Left lung (tissue), 10 donors: ENCODE measurements around the gene BBS2. TPM values are rescaled to one million over a fixed set of nuclear protein-coding genes. Genes with fewer than 3 reads are reported as not detected.

ENCODE experiments used
- ATAC-seq: fragments of 200-7000 bp; cut with Tn5 transposase; one replicate; pipeline ENCODE4 v1.9.1; 2020; ENCODE audit warnings: moderate library complexity
- DNase-seq, 4 donors: peaks; one replicate each; pipeline ENCODE4 v3.0.0-alpha.2; 2013 to 2020
- H3K27ac ChIP-seq, 2 donors: fragments of 200-600 bp; sonication (generic) in 1 of 2; one replicate each; pipeline versions ENCODE4 v1.5.0 to v1.8.0; 2020 to 2021
- H3K27me3 ChIP-seq, 2 donors: fragments of 200-600 bp; sonication (generic) in 1 of 2; one replicate each; pipeline versions ENCODE4 v1.5.0 to v1.8.0; 2020 to 2021
- H3K36me3 ChIP-seq, 2 donors: fragments of 200-600 bp; sonication (generic) in 1 of 2; one replicate each; pipeline versions ENCODE4 v1.5.0 to v1.8.0; 2020 to 2021
- H3K4me1 ChIP-seq, 2 donors: fragments of 200-600 bp; one replicate each; pipeline ENCODE4 v1.8.0; 2021
- H3K4me3 ChIP-seq, 2 donors: fragments of 200-600 bp; sonication (generic) in 1 of 2; one replicate each; pipeline versions ENCODE4 v1.5.0 to v1.8.0; 2020 to 2021; ENCODE audit warnings: mild to moderate bottlenecking in 1 of 2
- H3K9me3 ChIP-seq, 2 donors: fragments of 200-600 bp; sonication (generic) in 1 of 2; one replicate each; pipeline versions ENCODE4 v1.5.0 to v1.8.0; 2020 to 2021
- CTCF ChIP-seq, 2 donors: fragments of 200-600 bp; sonication (generic) in 1 of 2; IDR thresholded peaks; one replicate each; pipeline versions ENCODE4 v1.5.0 to v1.8.0; 2021; ENCODE audit warnings: antibody characterized with exemption in 2 of 2
- intact Hi-C, 2 donors: fragments of 100-400 bp; cut with DNase I; formaldehyde crosslinking; loops; one replicate each; pipeline versions ENCODE4 v1.11.2 to v1.14.2; 2022
- polyA plus RNA-seq, 6 donors: library from polyadenylated mRNA; unstranded; fragments of 120-200 nt; gene quantifications; one replicate each; pipeline ENCODE4 v1.2.1, GENCODE V29; 2013; ENCODE audit not compliant: insufficient read length in 6 of 6
- total RNA-seq, 2 donors: library from RNA; stranded (reverse); fragmentation: NEBNext Ultra II Directional; extraction: Animal tissue kit (Norgen Biotek cat#: 25700); gene quantifications; one replicate each; pipeline ENCODE4 v1.2.1, GENCODE V29; 2021
- donor health status: DM: no; HTN: yes; CAD: no.
- donor health status: DM: no; HTN: no; CAD: no.

The BBS2 gene
- total and polyA plus RNA-seq, 8 donors, result 23.9 to 109 (median 81.8) TPM

- ATAC-seq, result no peak
- no peak for TF ChIP-seq CTCF (IDR thresholded peaks at IDR 0.05)
- Histone ChIP-seq H3K36me3 (peaks cover 0 to 100% of the 10 kb centered on the region in 2 donors), H3K27me3 (no peaks in the 10 kb centered on the region), H3K4me1 (no peaks in the 10 kb centered on the region), H3K9me3 (no peaks in the 10 kb centered on the region), H3K27ac (no peak overlapping the region), H3K4me3 (no peak overlapping the region)
- intact Hi-C loops, result no loop called here
- DNase-seq, result no peak
Observed at GRCh38 chr16:56470232-56470631, 49.6 kb downstream of the BBS2 start.

GRCh38 chr16:56469748-56470147 lies 50.1 kb downstream of the BBS2 start:
- Histone ChIP-seq H3K4me1 (no peaks in the 10 kb centered on the region), H3K27me3 (no peaks in the 10 kb centered on the region), H3K27ac (no peak overlapping the region), H3K36me3 (peaks cover 0 to 100% of the 10 kb centered on the region in 2 donors), H3K9me3 (no peaks in the 10 kb centered on the region), H3K4me3 (no peak overlapping the region)
- intact Hi-C loops, result no loop called here
- no peak for TF ChIP-seq CTCF (IDR thresholded peaks at IDR 0.05)
- no peak for DNase-seq
- no peak for ATAC-seq

- peaks cover 0 to 100% of the 10 kb centered on the region in 2 donors for H3K36me3 ChIP-seq
- intact Hi-C loops, result no loop called here
- ATAC-seq (no peak), DNase-seq (no peak)
- H3K4me3 ChIP-seq, result no peak overlapping the region
- no peaks in the 10 kb centered on the region for H3K27me3 ChIP-seq
- H3K4me1 ChIP-seq, result no peaks in the 10 kb centered on the region
- no peak for TF ChIP-seq CTCF (IDR thresholded peaks at IDR 0.05)
- no peak overlapping the region for H3K27ac ChIP-seq
- no peaks in the 10 kb centered on the region for H3K9me3 ChIP-seq
Observed at GRCh38 chr16:56468800-56469199, 51.0 kb downstream of the BBS2 start.

- DNase-seq (no peak), ATAC-seq (no peak)
- H3K36me3 ChIP-seq, result peaks cover 0 to 97% of the 10 kb centered on the region in 2 donors
- H3K4me3 ChIP-seq, result no peak overlapping the region
- no peaks in the 10 kb centered on the region for H3K9me3 ChIP-seq
- H3K27me3 ChIP-seq, result no peaks in the 10 kb centered on the region
- H3K4me1 ChIP-seq, result no peaks in the 10 kb centered on the region
- no peak for TF ChIP-seq CTCF (IDR thresholded peaks at IDR 0.05)
- no peak overlapping the region for H3K27ac ChIP-seq
- intact Hi-C loops, result no loop called here
Observed at GRCh38 chr16:56466344-56466743, 53.5 kb downstream of the BBS2 start.

- Histone ChIP-seq H3K36me3 (peaks cover 0 to 94% of the 10 kb centered on the region in 2 donors), H3K4me1 (no peaks in the 10 kb centered on the region), H3K27me3 (no peaks in the 10 kb centered on the region), H3K27ac (no peak overlapping the region), H3K9me3 (no peaks in the 10 kb centered on the region), H3K4me3 (no peak overlapping the region)
- DNase-seq (no peak), ATAC-seq (no peak)
- intact Hi-C loops, result no loop called here
- TF ChIP-seq CTCF (IDR thresholded peaks at IDR 0.05), result no peak
Observed at GRCh38 chr16:56463153-56463552, 56.7 kb downstream of the BBS2 start.
